SK-N-SH (cell line): ENCODE data around the gene WBP11.

Experiments
- CTCF ChIP-seq: fragments of 200-600 bp; sonication (generic); IDR thresholded peaks from 2 replicates; pipeline ENCODE4 v1.6.1; 2017; ENCODE audit warnings: antibody characterized with exemption, mild to moderate bottlenecking, moderate library complexity
- ELF1 ChIP-seq: IDR thresholded peaks from 2 replicates; pipeline ENCODE4 v1.4.0; 2012
- JUND ChIP-seq: IDR thresholded peaks from 2 replicates; pipeline ENCODE4 v1.4.0; 2012
- POLR2AphosphoS5 ChIP-seq: IDR thresholded peaks from 2 replicates; pipeline ENCODE4 v1.6.1; 2012; ENCODE audit warnings: low read depth, low read length
- RAD21 ChIP-seq: IDR thresholded peaks from 2 replicates; pipeline ENCODE4 v1.6.1; 2012; ENCODE audit warnings: mild to moderate bottlenecking, low read length
- SMC3 ChIP-seq: IDR thresholded peaks from 2 replicates; pipeline ENCODE4 v1.6.1; 2012; ENCODE audit warnings: low read depth, low read length, improper control_type of control experiment
- TF ChIP-seq, protein P1 (sequence below): IDR thresholded peaks from 2 replicates; pipeline ENCODE4 v1.6.1; 2012; ENCODE audit warnings: mild to moderate bottlenecking, low read depth, low read length, moderate library complexity

- no peak for TF ChIP-seq POLR2AphosphoS5
- TF ChIP-seq, protein P1, sequence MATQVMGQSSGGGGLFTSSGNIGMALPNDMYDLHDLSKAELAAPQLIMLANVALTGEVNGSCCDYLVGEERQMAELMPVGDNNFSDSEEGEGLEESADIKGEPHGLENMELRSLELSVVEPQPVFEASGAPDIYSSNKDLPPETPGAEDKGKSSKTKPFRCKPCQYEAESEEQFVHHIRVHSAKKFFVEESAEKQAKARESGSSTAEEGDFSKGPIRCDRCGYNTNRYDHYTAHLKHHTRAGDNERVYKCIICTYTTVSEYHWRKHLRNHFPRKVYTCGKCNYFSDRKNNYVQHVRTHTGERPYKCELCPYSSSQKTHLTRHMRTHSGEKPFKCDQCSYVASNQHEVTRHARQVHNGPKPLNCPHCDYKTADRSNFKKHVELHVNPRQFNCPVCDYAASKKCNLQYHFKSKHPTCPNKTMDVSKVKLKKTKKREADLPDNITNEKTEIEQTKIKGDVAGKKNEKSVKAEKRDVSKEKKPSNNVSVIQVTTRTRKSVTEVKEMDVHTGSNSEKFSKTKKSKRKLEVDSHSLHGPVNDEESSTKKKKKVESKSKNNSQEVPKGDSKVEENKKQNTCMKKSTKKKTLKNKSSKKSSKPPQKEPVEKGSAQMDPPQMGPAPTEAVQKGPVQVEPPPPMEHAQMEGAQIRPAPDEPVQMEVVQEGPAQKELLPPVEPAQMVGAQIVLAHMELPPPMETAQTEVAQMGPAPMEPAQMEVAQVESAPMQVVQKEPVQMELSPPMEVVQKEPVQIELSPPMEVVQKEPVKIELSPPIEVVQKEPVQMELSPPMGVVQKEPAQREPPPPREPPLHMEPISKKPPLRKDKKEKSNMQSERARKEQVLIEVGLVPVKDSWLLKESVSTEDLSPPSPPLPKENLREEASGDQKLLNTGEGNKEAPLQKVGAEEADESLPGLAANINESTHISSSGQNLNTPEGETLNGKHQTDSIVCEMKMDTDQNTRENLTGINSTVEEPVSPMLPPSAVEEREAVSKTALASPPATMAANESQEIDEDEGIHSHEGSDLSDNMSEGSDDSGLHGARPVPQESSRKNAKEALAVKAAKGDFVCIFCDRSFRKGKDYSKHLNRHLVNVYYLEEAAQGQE, result no peak
- TF ChIP-seq ELF1, result no peak
- no peak for TF ChIP-seq SMC3
- no peak for TF ChIP-seq CTCF
- TF ChIP-seq JUND, result no peak
- no peak for TF ChIP-seq RAD21
These were observed 8.2 kb downstream of the WBP11 start for GRCh38 chr12:14795028-14795448.
